ENCODE measurements around the gene BCORL1. TPM values are rescaled to one million over a fixed set of nuclear protein-coding genes. Genes with fewer than 3 reads are reported as not detected.

The BCORL1 gene
- total RNA-seq, 2 donors from 2014 or later, result 4.4 to 25.2 TPM

DNA sequence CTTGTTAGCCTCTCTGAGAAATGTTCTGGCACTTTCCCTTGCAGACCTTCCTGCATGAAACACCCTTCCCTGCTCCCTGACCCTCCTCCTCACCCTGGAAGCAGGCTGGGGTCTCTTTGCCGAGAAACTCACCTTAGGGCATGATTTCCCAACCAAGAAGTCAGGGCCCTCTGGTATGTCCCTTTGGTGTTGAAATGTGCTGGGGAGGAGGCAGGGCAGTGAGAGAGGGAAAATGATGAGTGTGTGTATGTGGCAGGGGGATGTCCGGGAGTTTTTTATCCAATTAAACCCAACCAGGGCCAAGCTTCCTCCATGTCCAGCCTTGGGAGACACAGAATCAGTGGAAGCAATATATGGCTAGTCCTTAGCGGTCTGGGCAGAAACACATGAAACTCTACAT lies 122.8 kb downstream of the BCORL1 start:
- Histone ChIP-seq H3K27ac (no peak overlapping the region), H3K4me1 (replicated peaks) (no peaks in the 10 kb centered on the region), H3K9me3 (no peaks in the 10 kb centered on the region), H3K27me3 (replicated peaks; ENCODE audit: insufficient read depth) (no peaks in the 10 kb centered on the region), H3K36me3 (no peaks in the 10 kb centered on the region), H3K4me3 (no peak overlapping the region)
- TF ChIP-seq POLR2A (IDR thresholded peaks at IDR 0.05), result no peak
- no peak for TF ChIP-seq POLR2AphosphoS5 (IDR thresholded peaks at IDR 0.05)
- TF ChIP-seq CTCF (IDR thresholded peaks at IDR 0.05), result no peak
- intact Hi-C loops (cut with DNase I), result no loop called here
- WGBS, result 85% methylated on average over 3 of the region's 3 CpGs
- no peak for DNase-seq (ENCODE audit: low spot score)

- H3K27me3 ChIP-seq (replicated peaks; ENCODE audit: insufficient read depth), result no peaks in the 10 kb centered on the region
- intact Hi-C loops (cut with DNase I), result no loop called here
- no peaks in the 10 kb centered on the region for H3K9me3 ChIP-seq
- no peak overlapping the region for H3K27ac ChIP-seq
- WGBS, result 51% methylated on average over 10 of the region's 10 CpGs
- no peak for DNase-seq (ENCODE audit: low spot score)
- H3K4me1 ChIP-seq (replicated peaks), result no peaks in the 10 kb centered on the region
- H3K36me3 ChIP-seq, result no peaks in the 10 kb centered on the region
- no peak overlapping the region for H3K4me3 ChIP-seq
- TF ChIP-seq CTCF (IDR thresholded peaks at IDR 0.05) (no peak), POLR2A (IDR thresholded peaks at IDR 0.05) (no peak), POLR2AphosphoS5 (IDR thresholded peaks at IDR 0.05) (no peak)
Measured at GRCh38 chrX:130106071-130106470, 123.6 kb downstream of the BCORL1 start.

Other genes starting within 250 kb of the BCORL1 start
- gene XPNPEP2, start 243.7 kb upstream of the BCORL1 start, total RNA-seq, result under 1 TPM in 1 of 2 donors, not detected in 1; 0.14 TPM
- 1 to 10 TPM; 2.2 to 5.8 TPM for gene SASH3, start 202.7 kb upstream of the BCORL1 start, total RNA-seq
- gene ZDHHC9, start 138.7 kb upstream of the BCORL1 start, total RNA-seq, result 10 to 100 TPM; 13.8 to 20.4 TPM
- 10 to 100 TPM in 1 of 2 donors, 1 to 10 TPM in 1; 8.2 to 11.3 TPM for gene UTP14A, start 76.5 kb upstream of the BCORL1 start, total RNA-seq
- 1 to 10 TPM; 6.5 to 6.9 TPM for gene ELF4, start 127.9 kb downstream of the BCORL1 start, total RNA-seq
- 10 to 100 TPM; 21.8 to 32.2 TPM for gene AIFM1, start 183.2 kb downstream of the BCORL1 start, total RNA-seq
- under 1 TPM in 1 of 2 donors, not detected in 1; 0.62 TPM for gene RAB33A, start 189.3 kb downstream of the BCORL1 start, total RNA-seq